A549 (cell line): Measurements from ENCODE around the gene CCDC71. TPM values are rescaled to one million over a fixed set of nuclear protein-coding genes. Genes with fewer than 3 reads are reported as not detected.

Experiments used
- ATAC-seq, 2 experiments: fragments of 200-7000 bp in 1 of 2; fragments of >200 bp in 1 of 2; cut with Nextera tagmentation in 1 of 2; cut with Tn5 transposase in 1 of 2; 3 replicates each; pipeline versions ENCODE4 v1.8.0 to v1.9.1; 2018 to 2020; ENCODE audit warnings: mild to moderate bottlenecking in 1 of 2, moderate library complexity in 1 of 2
- CTCF ChIA-PET: fragments of 300-600 bp; sonication (Branson Sonifier 250); formaldehyde crosslinking; extraction: SDS; loops from one replicate; lab custom pipeline; 2021; ENCODE audit warnings: antibody characterized with exemption, inconsistent platforms; lab: Yijun Ruan, JAX
- POLR2A ChIA-PET: fragments of 350-600 bp; formaldehyde crosslinking; extraction: SDS; loops from one replicate; lab custom pipeline; 2021; ENCODE audit warnings: antibody characterized with exemption, inconsistent platforms; lab: Yijun Ruan, JAX
- DNase-seq, 2 experiments: peaks; one replicate each; pipeline versions ENCODE4 v3.0.0 to v3.0.0-alpha.2; 2011 to 2016; ENCODE audit warnings: low read depth in 1 of 2, low spot score in 1 of 2
- FAIRE-seq: peaks from 2 replicates; lab custom pipeline; 2011; peaks lifted over from hg19 to GRCh38; lab: Jason Lieb, UNC
- H3K27ac ChIP-seq, 2 experiments: fragments of >200 bp; sonication (Bioruptor Twin); formaldehyde crosslinking; 3 replicates each; pipeline ENCODE4 v1.5.1; 2016 to 2017
- H3K4me1 ChIP-seq: fragments of >200 bp; sonication (Bioruptor Twin); formaldehyde crosslinking; 3 replicates; pipeline ENCODE4 v1.6.1; 2016
- H3K4me2 ChIP-seq: fragments of >200 bp; sonication (Bioruptor Twin); formaldehyde crosslinking; 3 replicates; pipeline ENCODE4 v1.6.1; 2016
- H3K4me3 ChIP-seq: fragments of >200 bp; sonication (Bioruptor Twin); formaldehyde crosslinking; 3 replicates; pipeline ENCODE4 v1.5.1; 2016
- H3K9me3 ChIP-seq: fragments of >200 bp; sonication (Bioruptor Twin); formaldehyde crosslinking; 3 replicates; pipeline ENCODE4 v1.6.1; 2016
- BHLHE40 ChIP-seq: IDR thresholded peaks from 2 replicates; pipeline ENCODE4 v1.6.1; 2012; ENCODE audit warnings: low read depth, low read length, inconsistent platforms
- CBX8 ChIP-seq: fragments of 200-600 bp; sonication (generic); IDR thresholded peaks from 2 replicates; pipeline ENCODE4 v1.6.1; 2016
- CEBPB ChIP-seq, 2 experiments: fragments of >200 bp in 1 of 2; sonication (Bioruptor Twin) in 1 of 2; formaldehyde crosslinking in 1 of 2; IDR thresholded peaks; 2 replicates each; pipeline ENCODE4 v1.6.1; 2012 to 2016
- CHD2 ChIP-seq: fragments of 150-350 bp; IDR thresholded peaks from 2 replicates; pipeline ENCODE4 v1.6.1; 2014; ENCODE audit warnings: low read length; ENCODE audit not compliant: partially characterized antibody
- EHMT2 ChIP-seq: fragments of 200-600 bp; sonication (generic); IDR thresholded peaks from 2 replicates; pipeline ENCODE4 v1.6.1; 2016; ENCODE audit warnings: antibody characterized with exemption, low read depth, mild to moderate bottlenecking, moderate library complexity
- EP300 ChIP-seq, 2 experiments: fragments of >200 bp; sonication (Bioruptor Twin); formaldehyde crosslinking; IDR thresholded peaks; 2 replicates in 1 of 2; 3 replicates in 1 of 2; pipeline ENCODE4 v1.6.1; 2016 to 2017
- FOSB ChIP-seq: fragments of 250-450 bp; sonication (Bioruptor Pico); IDR thresholded peaks from 2 replicates; pipeline ENCODE4 v1.5.0; 2020; ENCODE audit warnings: mild to moderate bottlenecking, moderate library complexity
- FOSL2 ChIP-seq, 2 experiments: fragments of 450-650 bp in 1 of 2; fragments of >200 bp in 1 of 2; sonication (Bioruptor Twin) in 1 of 2; formaldehyde crosslinking; IDR thresholded peaks; 2 replicates each; pipeline versions ENCODE4 v1.5.0 to v1.6.1; 2016 to 2020; ENCODE audit warnings: mild to moderate bottlenecking in 1 of 2, moderate library complexity in 1 of 2
- HES2 ChIP-seq: fragments of >200 bp; sonication (Bioruptor Twin); formaldehyde crosslinking; IDR thresholded peaks from 2 replicates; pipeline ENCODE4 v1.6.1; 2016
- HOXA7 ChIP-seq: fragments of 250-450 bp; sonication (Bioruptor Pico); IDR thresholded peaks from 2 replicates; pipeline ENCODE4 v1.5.0; 2020; ENCODE audit warnings: mild to moderate bottlenecking, moderate library complexity
- HOXB13 ChIP-seq: fragments of 250-450 bp; sonication (Bioruptor Pico); IDR thresholded peaks from 2 replicates; pipeline ENCODE4 v1.5.0; 2020; ENCODE audit warnings: low read depth, mild to moderate bottlenecking, moderate library complexity
- JUN ChIP-seq, 2 experiments: fragments of >200 bp; sonication (Bioruptor Twin); formaldehyde crosslinking; IDR thresholded peaks; 2 replicates in 1 of 2; 3 replicates in 1 of 2; pipeline ENCODE4 v1.6.1; 2016 to 2017
- JUNB ChIP-seq: fragments of >200 bp; sonication (Bioruptor Twin); formaldehyde crosslinking; IDR thresholded peaks from 2 replicates; pipeline ENCODE4 v1.6.1; 2016
- KDM5A ChIP-seq: fragments of 200-600 bp; sonication (generic); IDR thresholded peaks from 2 replicates; pipeline ENCODE4 v1.6.1; 2016; ENCODE audit warnings: antibody characterized with exemption, mild to moderate bottlenecking
- PBX3 ChIP-seq: IDR thresholded peaks from 2 replicates; pipeline ENCODE4 v1.6.1; 2012
- POLR2A ChIP-seq: IDR thresholded peaks from 2 replicates; pipeline ENCODE4 v1.6.1; 2012; ENCODE audit warnings: mild to moderate bottlenecking, low read length
- RAD21 ChIP-seq, 2 experiments: fragments of >200 bp in 1 of 2; sonication (Bioruptor Twin) in 1 of 2; formaldehyde crosslinking in 1 of 2; IDR thresholded peaks in 1 of 2; conservative IDR thresholded peaks in 1 of 2; 2 replicates in 1 of 2; 3 replicates in 1 of 2; pipeline ENCODE4 v1.6.1; 2012 to 2018; ENCODE audit warnings: inconsistent platforms in 1 of 2
- RARB ChIP-seq: fragments of 250-450 bp; sonication (Bioruptor Pico); IDR thresholded peaks from 2 replicates; pipeline ENCODE4 v1.8.0; 2021; ENCODE audit warnings: mild to moderate bottlenecking, moderate library complexity
- RCOR1 ChIP-seq: fragments of 150-350 bp; IDR thresholded peaks from 2 replicates; pipeline ENCODE4 v1.6.1; 2014; ENCODE audit warnings: antibody characterized with exemption, low read length, low read depth
- RFX5 ChIP-seq: fragments of 450-650 bp; IDR thresholded peaks from 2 replicates; pipeline ENCODE4 v1.7.1; 2014; ENCODE audit warnings: antibody characterized with exemption, mild to moderate bottlenecking, moderate library complexity
- RNF2 ChIP-seq: fragments of 200-600 bp; sonication (generic); IDR thresholded peaks from 2 replicates; pipeline ENCODE4 v1.6.1; 2016; ENCODE audit warnings: low read depth, mild to moderate bottlenecking, antibody characterized with exemption, moderate library complexity, borderline replicate concordance
- SMC3 ChIP-seq: fragments of >200 bp; sonication (Bioruptor Twin); formaldehyde crosslinking; IDR thresholded peaks from 3 replicates; pipeline ENCODE4 v1.6.1; 2018; ENCODE audit warnings: inconsistent platforms
- SREBF2 ChIP-seq: fragments of 450-650 bp; IDR thresholded peaks from 2 replicates; pipeline ENCODE4 v1.6.1; 2014; ENCODE audit warnings: mild to moderate bottlenecking, moderate library complexity
- TFCP2L1 ChIP-seq: fragments of 250-450 bp; sonication (Bioruptor Pico); IDR thresholded peaks from 2 replicates; pipeline ENCODE4 v1.5.0; 2021; ENCODE audit warnings: mild to moderate bottlenecking
- ZC3H11A ChIP-seq: fragments of 450-650 bp; IDR thresholded peaks from 2 replicates; pipeline ENCODE4 v1.6.1; 2014; ENCODE audit warnings: antibody characterized with exemption, mild to moderate bottlenecking
- ZFP36 ChIP-seq: fragments of 450-650 bp; IDR thresholded peaks from 2 replicates; pipeline ENCODE4 v1.6.1; 2014; ENCODE audit warnings: borderline replicate concordance; ENCODE audit not compliant: partially characterized antibody
- ZNF302 ChIP-seq: fragments of 250-450 bp; sonication (Bioruptor Pico); IDR thresholded peaks from 2 replicates; pipeline ENCODE4 v1.9.0; 2021; ENCODE audit warnings: inconsistent platforms, mild to moderate bottlenecking, moderate library complexity
- WGBS: methylation state at CpG from one replicate; pipeline ENCODE4 v1.1.6; 2017; ENCODE audit errors: missing lambda C conversion rate; 5-methylcytosine and 5-hydroxymethylcytosine counted together
- polyA plus RNA-seq, 4 experiments: library from polyadenylated mRNA; depleted of rRNA in 3 of 4; stranded (reverse); fragments of >200 nt; fragmentation: RNase III in 1 of 4; extraction: RNeasy Plus Mini Kit Qiagen cat#74134 plus additional on column Dnase treatment in 1 of 4; gene quantifications; 2 replicates in 3 of 4; 3 replicates in 1 of 4; pipeline ENCODE4 v1.2.3, GENCODE V29; 2011 to 2017
- TF ChIP-seq, protein P1 (sequence below): IDR thresholded peaks from 2 replicates; pipeline ENCODE4 v1.6.1; 2012
- TF ChIP-seq, protein P2 (sequence below): fragments of 200-600 bp; sonication (generic); IDR thresholded peaks from 2 replicates; pipeline ENCODE4 v1.6.1; 2016; ENCODE audit warnings: antibody characterized with exemption, mild to moderate bottlenecking, moderate library complexity

The CCDC71 gene
- polyA plus RNA-seq, 2 of the 4 experiments (the other 2 are of a cell fraction): 9.6 to 13.4 TPM

DNA sequence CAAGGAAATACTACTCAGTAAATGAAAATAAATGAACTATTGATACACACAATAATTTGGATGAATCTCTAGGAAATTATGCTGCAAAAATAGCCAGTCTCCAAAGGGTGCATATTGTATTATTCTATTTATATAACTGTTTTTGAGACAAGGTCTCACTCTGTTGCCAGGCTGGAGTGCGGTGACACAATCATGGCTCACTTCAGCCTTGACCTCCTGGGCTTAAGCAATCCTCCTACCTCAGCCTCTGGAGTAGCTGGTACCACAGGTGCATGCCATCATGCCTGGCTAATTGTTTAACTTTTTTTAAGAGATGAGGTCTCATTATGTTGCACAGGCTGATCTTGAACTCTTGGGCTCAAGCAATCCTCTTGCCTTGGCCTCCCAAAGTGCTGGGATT, 17.7 kb upstream of the CCDC71 start:
- ChIA-PET CTCF (interaction anchor here (0.7 to 1.2 kb wide), 2 partner anchors 13 to 14 kb away, joined by 3 to 4 read pairs; partner anchors contain the start of gene KLHDC8B), POLR2A (no interaction called here)
- no peaks in the 10 kb centered on the region for H3K4me1 ChIP-seq
- ATAC-seq (no peak), DNase-seq (no peak), FAIRE-seq (no peak)
- TF ChIP-seq FOSB (CRISPR knock-in tag): no peak
- TF ChIP-seq ZNF302 (CRISPR knock-in tag): no peak
- no peak for TF ChIP-seq POLR2A
- no peak for TF ChIP-seq HOXB13 (CRISPR knock-in tag)
- no peak for TF ChIP-seq KDM5A
- TF ChIP-seq JUN (IDR thresholded peaks at IDR 0.05): no peak
- no peak for TF ChIP-seq ZFP36
- no peak for TF ChIP-seq TFCP2L1
- no peak for TF ChIP-seq HOXA7
- no peak for TF ChIP-seq CBX8
- no peak for TF ChIP-seq CEBPB (IDR thresholded peaks at IDR 0.05)
- no peak for TF ChIP-seq PBX3
- TF ChIP-seq RFX5: no peak
- no peak for TF ChIP-seq RNF2
- TF ChIP-seq EP300 (IDR thresholded peaks at IDR 0.05): no peak
- no peak for TF ChIP-seq FOSL2 (IDR thresholded peaks at IDR 0.05)
- TF ChIP-seq FOSL2 (CRISPR knock-in tag; IDR thresholded peaks at IDR 0.05): no peak
- 52% methylated on average over 1 of the region's 1 CpG for WGBS
- no peak overlapping the region for H3K27ac ChIP-seq
- H3K4me3 ChIP-seq: no peak overlapping the region
- no peak overlapping the region for H3K4me2 ChIP-seq
- no peaks in the 10 kb centered on the region for H3K9me3 ChIP-seq

GRCh38 chr3:49182682-49183081, 16.6 kb upstream of the CCDC71 start:
- no peak overlapping the region for H3K4me3 ChIP-seq
- H3K27ac ChIP-seq: no peak overlapping the region
- ChIA-PET POLR2A (no interaction called here), CTCF (interaction anchor here (3.2 kb wide), 1 partner anchor 12 kb away, joined by 13 read pairs; the partner anchor contains the start of gene KLHDC8B)
- FAIRE-seq (no peak), ATAC-seq (no peak), DNase-seq (no peak)
- H3K4me2 ChIP-seq: no peak overlapping the region
- H3K4me1 ChIP-seq: no peaks in the 10 kb centered on the region
- TF ChIP-seq, protein P1, sequence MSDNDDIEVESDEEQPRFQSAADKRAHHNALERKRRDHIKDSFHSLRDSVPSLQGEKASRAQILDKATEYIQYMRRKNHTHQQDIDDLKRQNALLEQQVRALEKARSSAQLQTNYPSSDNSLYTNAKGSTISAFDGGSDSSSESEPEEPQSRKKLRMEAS: no peak
- no peaks in the 10 kb centered on the region for H3K9me3 ChIP-seq
- 77% methylated on average over 4 of the region's 24 CpGs for WGBS

DNA sequence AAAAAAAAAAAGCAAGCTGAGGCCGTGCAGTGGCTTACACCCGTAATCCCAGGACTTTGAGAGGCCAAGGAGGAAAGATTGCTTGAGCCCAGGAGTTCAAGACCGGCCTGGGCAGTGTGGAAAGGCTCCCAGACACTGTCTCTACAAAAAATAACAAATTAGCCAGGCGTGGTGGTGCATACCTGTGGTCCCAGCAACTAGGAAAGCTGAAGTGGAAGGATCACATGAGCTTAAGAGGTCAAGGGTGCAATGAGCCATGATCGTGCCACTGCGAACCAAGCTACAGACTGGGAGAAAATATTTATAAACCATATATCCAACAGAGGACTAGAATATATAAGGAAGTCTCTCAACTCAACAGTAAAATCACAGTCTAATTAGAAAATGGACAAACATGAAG, 15.2 kb upstream of the CCDC71 start:
- H3K4me2 ChIP-seq: no peak overlapping the region
- no peak overlapping the region for H3K27ac ChIP-seq
- H3K4me1 ChIP-seq: no peaks in the 10 kb centered on the region
- CTCF ChIA-PET: interaction anchor here (0.6 to 3.2 kb wide), 3 partner anchors 10 to 267 kb away, joined by 3 to 13 read pairs (median 4); partner anchors contain the start of genes KLHDC8B and LAMB2
- 54% methylated on average over 6 of the region's 6 CpGs for WGBS
- POLR2A ChIA-PET: interaction anchor here (1.0 kb wide), 1 partner anchor 24 kb away, joined by 4 read pairs; no protein-coding TSS in a partner anchor
- ATAC-seq: no peak
- TF ChIP-seq ZFP36: no peak
- no peak for TF ChIP-seq SREBF2
- TF ChIP-seq ZC3H11A: no peak
- TF ChIP-seq BHLHE40: no peak
- no peak for TF ChIP-seq KDM5A
- no peak for TF ChIP-seq SMC3
- TF ChIP-seq CHD2: no peak
- H3K4me3 ChIP-seq: no peak overlapping the region
- no peaks in the 10 kb centered on the region for H3K9me3 ChIP-seq
- no peak for DNase-seq
- FAIRE-seq: no peak

- ChIA-PET CTCF (interaction anchor here (3.2 kb wide), 1 partner anchor 9 kb away, joined by 13 read pairs; the partner anchor contains the start of gene KLHDC8B), POLR2A (no interaction called here)
- Histone ChIP-seq H3K4me2 (no peak overlapping the region), H3K4me3 (no peak overlapping the region), H3K4me1 (no peaks in the 10 kb centered on the region), H3K27ac (no peak overlapping the region), H3K9me3 (no peaks in the 10 kb centered on the region)
- DNase-seq (no peak), ATAC-seq (no peak), FAIRE-seq (no peak)
- TF ChIP-seq RCOR1 (no peak), EHMT2 (no peak), RAD21 (conservative IDR thresholded peaks at IDR 0.05 in 1 of 2, IDR thresholded peaks at IDR 0.05 in 1 of 2) (no peak), ZFP36 (no peak), JUNB (no peak), RARB (CRISPR knock-in tag) (no peak), HES2 (no peak)
- TF ChIP-seq, protein P2, sequence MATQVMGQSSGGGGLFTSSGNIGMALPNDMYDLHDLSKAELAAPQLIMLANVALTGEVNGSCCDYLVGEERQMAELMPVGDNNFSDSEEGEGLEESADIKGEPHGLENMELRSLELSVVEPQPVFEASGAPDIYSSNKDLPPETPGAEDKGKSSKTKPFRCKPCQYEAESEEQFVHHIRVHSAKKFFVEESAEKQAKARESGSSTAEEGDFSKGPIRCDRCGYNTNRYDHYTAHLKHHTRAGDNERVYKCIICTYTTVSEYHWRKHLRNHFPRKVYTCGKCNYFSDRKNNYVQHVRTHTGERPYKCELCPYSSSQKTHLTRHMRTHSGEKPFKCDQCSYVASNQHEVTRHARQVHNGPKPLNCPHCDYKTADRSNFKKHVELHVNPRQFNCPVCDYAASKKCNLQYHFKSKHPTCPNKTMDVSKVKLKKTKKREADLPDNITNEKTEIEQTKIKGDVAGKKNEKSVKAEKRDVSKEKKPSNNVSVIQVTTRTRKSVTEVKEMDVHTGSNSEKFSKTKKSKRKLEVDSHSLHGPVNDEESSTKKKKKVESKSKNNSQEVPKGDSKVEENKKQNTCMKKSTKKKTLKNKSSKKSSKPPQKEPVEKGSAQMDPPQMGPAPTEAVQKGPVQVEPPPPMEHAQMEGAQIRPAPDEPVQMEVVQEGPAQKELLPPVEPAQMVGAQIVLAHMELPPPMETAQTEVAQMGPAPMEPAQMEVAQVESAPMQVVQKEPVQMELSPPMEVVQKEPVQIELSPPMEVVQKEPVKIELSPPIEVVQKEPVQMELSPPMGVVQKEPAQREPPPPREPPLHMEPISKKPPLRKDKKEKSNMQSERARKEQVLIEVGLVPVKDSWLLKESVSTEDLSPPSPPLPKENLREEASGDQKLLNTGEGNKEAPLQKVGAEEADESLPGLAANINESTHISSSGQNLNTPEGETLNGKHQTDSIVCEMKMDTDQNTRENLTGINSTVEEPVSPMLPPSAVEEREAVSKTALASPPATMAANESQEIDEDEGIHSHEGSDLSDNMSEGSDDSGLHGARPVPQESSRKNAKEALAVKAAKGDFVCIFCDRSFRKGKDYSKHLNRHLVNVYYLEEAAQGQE: no peak
These were observed 14.0 kb upstream of the CCDC71 start for GRCh38 chr3:49180116-49180515.
